Fibroblast of pulmonary artery (primary cell): ENCODE data around the gene MYO5B.

Experiments
- DNase-seq: peaks from one replicate; pipeline ENCODE4 v3.0.0-alpha.2; 2010; ENCODE audit warnings: low read depth
- H3K4me3 ChIP-seq: replicated peaks from 2 replicates; pipeline ENCODE4 v1.5.1; 2011; ENCODE audit warnings: low read depth, mild to moderate bottlenecking, control low read depth, low read length, moderate library complexity
- TF ChIP-seq, protein P1 (sequence below): IDR thresholded peaks from 2 replicates; pipeline ENCODE4 v1.5.1; 2011; ENCODE audit warnings: mild to moderate bottlenecking, control low read depth, low read length, inconsistent platforms; ENCODE audit errors: missing control alignments

Gene MYO5B

DNA sequence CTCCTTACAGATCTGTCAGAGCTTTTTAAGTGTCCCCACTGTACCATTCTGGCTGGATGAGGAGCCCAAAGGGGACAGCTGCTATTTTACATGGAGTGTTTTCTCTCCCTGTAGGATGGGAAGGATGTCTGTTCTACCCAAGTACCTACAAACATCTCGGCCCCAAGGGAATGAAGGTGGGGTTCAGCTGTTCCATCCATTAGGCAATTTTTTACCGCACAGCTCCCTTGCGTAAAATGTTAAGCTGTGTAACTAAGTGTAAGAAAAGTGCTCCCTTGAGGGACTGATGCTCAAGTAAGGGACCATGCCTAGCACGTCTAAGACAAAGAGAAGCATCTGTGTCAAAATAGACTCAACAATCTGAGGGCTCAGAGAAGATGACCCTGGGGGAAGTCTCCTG is 180.3 kb downstream of the MYO5B start:
- DNase-seq, result no peak
- H3K4me3 ChIP-seq, result no peak overlapping the region
- TF ChIP-seq, protein P1, sequence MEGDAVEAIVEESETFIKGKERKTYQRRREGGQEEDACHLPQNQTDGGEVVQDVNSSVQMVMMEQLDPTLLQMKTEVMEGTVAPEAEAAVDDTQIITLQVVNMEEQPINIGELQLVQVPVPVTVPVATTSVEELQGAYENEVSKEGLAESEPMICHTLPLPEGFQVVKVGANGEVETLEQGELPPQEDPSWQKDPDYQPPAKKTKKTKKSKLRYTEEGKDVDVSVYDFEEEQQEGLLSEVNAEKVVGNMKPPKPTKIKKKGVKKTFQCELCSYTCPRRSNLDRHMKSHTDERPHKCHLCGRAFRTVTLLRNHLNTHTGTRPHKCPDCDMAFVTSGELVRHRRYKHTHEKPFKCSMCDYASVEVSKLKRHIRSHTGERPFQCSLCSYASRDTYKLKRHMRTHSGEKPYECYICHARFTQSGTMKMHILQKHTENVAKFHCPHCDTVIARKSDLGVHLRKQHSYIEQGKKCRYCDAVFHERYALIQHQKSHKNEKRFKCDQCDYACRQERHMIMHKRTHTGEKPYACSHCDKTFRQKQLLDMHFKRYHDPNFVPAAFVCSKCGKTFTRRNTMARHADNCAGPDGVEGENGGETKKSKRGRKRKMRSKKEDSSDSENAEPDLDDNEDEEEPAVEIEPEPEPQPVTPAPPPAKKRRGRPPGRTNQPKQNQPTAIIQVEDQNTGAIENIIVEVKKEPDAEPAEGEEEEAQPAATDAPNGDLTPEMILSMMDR, result no peak

DNA sequence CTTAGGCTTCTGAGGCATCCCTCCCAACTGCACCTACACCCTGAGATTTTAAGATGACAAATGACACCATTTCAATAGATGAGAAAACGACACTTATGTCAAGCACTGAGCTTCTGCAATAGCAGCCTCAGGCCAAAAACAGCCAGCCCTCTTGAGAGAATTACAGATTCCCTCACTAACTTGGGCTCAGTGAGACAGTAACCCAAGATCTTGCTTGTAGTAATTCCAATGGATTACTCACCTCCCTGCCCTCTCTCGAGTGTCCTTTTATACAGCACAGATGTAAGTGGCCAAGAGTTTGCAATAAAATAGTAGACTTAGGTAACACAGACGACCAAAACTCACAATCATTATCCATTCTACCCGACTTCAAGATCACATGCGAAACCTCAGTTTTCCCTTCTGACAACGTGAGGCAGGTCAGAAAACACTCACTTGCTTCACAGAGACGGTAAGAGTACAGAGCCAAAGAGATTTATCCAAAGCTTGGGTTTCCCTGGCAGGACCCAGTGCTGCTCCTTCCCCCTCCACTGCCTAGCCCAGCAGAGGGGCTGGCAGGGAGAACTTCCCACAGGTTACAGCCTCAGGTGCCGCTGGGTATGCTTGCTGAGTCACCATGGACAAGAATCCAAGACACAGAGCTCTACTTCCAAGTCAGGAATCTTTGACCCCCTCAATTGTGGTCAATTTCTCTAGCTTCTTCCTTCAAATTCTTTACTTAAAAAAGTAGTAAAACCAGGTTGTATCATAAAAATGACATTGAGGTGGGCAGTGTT is 181.4 kb downstream of the MYO5B start:
- TF ChIP-seq, protein P1, result no peak
- H3K4me3 ChIP-seq, result no peak overlapping the region
- DNase-seq, result no peak

DNA sequence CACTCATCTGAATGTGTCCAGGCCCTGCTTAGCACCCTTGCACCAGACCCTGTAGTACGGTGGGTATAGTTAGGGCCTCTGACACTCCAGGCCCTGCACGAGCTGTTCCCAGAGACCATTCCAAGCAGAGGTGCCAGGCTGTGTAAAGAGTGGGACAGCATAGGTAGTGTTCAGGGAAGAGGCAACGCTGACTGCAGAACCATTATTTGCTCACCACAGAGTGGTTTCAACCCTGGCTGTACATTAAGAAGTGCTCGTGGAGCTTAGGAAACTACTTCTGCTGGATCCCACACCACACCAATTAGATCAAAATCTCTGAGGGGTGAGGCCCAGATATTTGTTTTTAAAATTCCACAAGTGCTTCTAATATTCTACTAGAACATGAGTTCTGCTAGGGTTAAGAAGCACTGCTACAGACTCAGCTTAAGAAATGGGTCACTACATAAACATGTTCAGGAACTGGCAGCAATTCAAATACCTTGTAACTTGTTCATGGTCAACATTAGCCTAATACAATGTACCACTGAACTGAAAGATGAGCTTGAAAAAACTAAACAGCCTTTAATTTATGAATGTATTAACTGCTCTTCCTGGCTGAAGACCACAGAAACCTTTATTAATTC is 183.0 kb downstream of the MYO5B start:
- no peak overlapping the region for H3K4me3 ChIP-seq
- DNase-seq, result peak; percentile 30
- TF ChIP-seq, protein P1, result no peak

DNA sequence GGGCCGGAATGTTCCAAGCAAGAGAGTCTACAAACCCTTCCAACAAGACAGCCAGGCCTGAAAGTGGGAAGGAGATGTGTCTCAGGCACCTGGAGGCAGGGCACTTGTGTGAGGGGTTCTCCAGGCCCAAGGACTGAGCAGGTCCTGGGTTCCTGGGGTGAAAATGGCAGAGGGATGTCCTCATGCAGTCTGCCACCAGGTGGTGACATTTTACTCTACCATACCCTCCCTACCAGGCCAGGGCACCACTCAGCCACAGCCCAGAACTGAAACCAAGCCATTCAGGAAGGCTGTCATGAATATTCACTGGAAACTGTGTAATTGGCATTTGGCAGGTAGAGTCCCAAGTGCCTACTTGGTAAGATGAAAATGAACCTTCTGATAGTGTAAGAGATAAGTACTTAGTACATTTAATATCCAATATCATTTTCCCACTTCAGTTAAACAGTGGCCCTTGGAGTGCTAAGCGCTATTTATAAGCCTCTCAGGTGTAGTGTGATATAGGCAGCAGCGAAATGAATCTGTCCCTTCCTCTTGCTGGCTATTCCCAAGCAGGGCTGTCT is 185.1 kb downstream of the MYO5B start:
- H3K4me3 ChIP-seq, result no peak overlapping the region
- DNase-seq, result peak; percentile 37
- TF ChIP-seq, protein P1, result peak; percentile 51

DNA sequence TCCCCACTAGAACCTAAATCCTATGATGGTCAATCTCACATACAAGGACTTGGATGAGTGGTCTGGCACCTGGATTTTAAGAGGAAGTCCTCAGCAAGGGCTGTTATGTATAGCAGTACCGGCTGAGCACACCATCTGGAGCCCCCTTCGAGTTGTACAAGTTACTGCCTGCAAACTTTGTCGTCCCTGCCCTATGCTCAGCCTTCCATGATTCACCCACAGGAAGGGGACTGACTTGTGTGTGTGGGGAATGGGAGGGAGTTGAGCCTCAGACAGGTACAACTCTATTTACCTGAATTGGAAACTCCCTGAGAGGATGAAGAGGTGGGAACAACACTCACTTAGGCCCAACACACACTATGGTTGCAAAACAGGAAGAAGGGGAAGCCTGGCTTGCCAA is 186.6 kb downstream of the MYO5B start:
- no peak overlapping the region for H3K4me3 ChIP-seq
- no peak for DNase-seq
- TF ChIP-seq, protein P1, result no peak

DNA sequence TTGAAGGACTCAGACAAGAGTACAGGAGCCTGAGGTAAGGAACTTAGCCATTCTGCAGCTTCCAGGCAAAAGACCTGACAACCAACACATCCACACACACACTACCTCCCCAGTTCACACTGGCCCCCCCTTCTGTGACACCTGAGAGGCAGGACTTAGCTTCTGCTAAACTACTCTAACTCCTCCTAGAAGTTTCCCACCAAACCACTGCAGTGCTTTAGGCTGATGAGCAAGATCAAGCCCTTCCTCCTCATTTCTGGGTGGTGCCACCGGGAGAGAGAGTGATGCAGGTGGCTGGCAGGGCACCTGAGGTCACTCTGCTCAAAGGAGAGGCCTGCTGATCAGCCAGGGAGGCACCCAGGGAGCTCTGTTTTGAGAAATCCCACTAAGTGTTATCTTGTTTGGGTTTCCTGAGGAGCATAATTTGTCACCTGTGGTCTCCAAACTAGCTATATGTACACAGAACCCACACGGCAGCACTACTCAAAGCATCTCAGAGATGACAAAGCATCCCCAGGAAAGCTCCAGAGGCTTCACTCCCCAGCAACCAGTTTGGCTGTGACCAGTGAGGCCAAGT is 188.4 kb downstream of the MYO5B start:
- no peak for DNase-seq
- H3K4me3 ChIP-seq, result no peak overlapping the region
- TF ChIP-seq, protein P1, result no peak
